NCI-H2171 (cell line): Measurements from ENCODE around the gene SYTL3.
"Not testable (repeated sequence)": the region's sequence is repeated elsewhere in the genome, so short reads cannot be mapped to it uniquely, and the experiment has no call there.

ENCODE experiments used
- DNase-seq: peaks from one replicate; lab custom pipeline; 2025; lab: John Stamatoyannopoulos, UW

Gene SYTL3

GRCh38 chr6:158621694-158622544 is 27.9 kb upstream of the SYTL3 start:
- no peak for DNase-seq

GRCh38 chr6:158622545-158623190 is 27.2 kb upstream of the SYTL3 start:
- no peak for DNase-seq

DNA sequence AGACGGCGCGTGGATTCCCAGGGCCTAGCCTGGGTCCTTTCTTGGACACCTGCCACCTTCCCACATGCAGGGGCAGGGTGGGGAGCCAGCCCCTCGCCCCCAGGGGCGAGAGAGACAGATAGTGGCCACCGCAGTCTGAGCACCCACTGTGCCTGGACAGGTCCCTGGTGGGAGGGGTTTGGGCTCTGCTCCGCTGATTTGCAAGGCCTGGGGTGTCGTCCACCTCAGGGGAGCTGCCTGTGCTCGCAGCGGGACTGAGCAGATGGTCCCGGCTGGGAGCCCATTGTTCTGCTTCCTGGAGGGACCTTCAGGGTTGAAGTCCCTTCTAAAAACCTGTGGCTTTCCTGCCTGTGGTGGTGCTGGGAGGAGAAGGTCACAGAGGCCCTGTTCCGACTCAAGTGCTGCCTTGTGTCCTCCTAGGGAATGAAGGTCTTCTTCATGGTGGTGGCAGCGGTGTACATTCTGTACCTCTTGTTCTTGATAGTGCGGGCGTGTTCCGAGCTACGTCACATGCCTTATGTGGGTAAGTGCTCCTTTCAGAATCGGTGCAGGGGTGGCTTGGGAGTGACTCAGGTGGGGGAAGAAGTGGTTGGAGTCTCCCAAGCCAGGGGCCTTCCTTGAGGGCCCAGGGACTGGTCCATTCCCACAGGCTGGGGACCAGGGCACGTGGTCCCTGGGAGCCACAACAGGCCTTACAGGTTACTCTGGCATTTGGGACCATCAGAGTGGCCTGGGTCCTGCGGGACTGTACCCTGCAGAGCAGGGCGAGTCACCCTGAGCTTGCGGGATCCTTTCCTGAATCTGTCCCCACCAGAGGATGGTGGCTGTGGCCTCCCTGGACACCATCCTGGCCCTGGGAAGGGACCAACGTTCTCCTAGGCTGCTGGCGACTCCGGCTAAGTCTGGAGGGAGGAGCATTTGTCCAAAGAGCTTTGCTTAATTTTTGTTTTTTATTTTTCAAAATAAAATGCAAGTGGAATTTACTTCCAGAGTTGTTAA is 24.9 kb upstream of the SYTL3 start:
- no peak for DNase-seq

DNA sequence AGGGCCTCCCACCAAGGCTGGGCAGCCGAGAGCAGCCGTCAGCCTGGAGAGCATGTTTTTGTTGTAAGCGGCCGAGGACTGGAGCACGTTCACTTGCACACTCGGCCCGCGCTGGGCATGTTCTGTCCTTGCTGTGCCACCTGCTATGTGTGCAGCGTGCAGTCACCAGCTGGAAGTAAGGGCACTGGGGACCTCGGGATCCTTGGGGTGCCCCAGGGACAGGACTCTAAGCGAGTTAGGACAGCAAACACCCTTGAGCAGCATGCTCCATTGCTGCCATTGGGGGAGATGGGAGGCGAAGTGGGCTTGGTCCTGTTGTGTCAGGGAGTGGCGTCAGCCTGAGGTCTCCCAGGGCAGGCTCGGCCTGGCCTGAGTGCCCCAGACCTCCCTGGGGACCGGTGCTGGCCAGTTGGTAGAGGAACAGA is 24.0 kb upstream of the SYTL3 start:
- no peak for DNase-seq

DNA sequence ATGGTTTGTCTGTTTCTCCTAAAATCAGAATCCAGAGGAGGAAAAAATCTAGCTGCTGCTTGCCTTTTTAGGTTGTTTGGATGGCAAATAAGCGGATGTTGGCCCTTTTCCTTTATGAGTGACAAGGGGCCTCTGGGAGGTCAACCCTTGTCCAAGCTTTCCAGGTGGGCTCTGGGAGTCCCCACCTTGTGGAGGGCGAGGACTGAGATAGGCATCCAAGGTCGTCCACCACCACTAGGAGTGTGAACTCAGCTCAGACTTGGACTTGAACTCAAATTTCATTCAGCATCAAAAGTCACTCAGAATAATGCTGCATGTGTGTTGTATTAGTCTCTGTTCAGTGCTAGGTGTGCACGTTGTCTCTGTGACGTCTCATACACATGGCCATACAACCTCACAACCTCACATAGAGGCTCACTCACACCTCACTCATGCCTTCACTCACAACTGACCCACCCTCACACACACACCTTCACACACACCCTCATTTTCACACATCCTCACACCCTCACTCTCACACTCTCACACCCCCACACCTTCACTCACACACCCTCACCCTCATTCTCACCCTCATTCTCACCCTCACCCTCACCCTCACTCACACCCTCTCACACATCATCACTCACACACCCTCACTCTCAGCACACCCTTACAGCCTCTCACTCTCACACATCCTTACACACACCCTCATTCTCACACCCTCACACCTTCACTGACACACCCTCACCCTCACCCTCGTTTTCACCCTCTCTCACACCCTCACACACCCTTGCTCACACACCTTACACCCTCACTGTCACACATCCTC is 23.3 kb upstream of the SYTL3 start:
- DNase-seq = no peak

DNA sequence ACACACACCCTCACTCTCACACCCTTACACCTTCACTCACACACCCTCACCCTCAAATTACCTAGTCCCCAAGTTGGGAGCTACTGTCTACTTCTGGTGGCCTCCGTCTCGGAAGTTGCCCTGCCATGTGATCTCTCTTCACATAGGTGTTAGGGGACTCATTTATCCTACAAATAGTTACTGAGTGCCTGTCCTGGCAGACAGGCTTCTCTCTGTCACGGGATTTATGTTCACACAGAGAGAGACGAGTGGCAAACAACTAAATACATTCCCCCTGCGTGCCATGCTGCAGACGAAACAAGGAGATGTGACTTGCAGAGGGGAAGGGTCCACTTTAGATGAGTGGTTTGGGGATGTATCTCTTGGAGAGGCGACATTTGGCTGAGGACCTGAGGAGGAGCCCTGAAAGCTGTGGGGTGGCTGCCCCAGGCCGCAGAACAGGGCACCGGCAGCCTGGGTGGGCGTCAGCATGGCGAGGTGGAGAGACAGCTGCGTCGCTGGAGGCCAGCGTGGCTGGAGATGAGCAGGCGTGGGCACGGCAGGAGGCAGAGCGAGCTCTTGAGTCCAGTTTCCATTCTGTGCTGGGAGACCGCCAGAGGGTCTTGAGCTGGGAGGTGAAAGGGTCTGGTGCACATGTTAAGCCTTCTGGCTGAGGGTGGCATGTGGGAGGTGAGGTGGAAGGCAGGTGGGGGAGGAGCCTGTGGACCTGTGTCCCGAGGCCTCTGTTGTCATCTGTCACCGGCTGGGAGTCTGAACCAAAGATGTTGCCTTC is 22.5 kb upstream of the SYTL3 start:
- no peak for DNase-seq

- DNase-seq = no peak
Observed at GRCh38 chr6:158627940-158628211, 22.0 kb upstream of the SYTL3 start.

DNA sequence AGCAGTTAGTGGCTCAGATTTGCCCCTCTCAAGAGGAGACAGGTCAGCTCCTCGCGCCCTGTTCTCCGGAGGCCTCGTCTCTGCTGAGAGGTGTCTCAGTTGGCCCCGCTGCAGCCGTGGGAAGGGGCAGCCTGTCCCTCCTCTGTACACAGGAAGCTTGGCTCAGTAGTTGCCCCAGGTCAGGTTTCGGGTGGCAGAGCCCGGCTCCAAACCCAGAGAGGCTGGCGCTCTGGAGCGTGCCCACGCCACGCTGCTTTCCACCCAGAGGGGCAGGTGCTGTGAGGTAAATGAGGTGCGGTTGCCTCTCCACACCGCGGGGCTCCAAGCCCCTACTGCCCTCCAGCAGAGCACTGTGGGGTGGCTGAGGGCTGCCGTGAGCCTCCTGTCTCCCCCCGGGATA is 21.3 kb upstream of the SYTL3 start:
- no peak for DNase-seq

- DNase-seq = no peak
Observed at GRCh38 chr6:158629367-158630221, 20.3 kb upstream of the SYTL3 start.

GRCh38 chr6:158630938-158631616 is 18.8 kb upstream of the SYTL3 start:
- DNase-seq = no peak

- DNase-seq = no peak
Observed at GRCh38 chr6:158631678-158632537, 17.9 kb upstream of the SYTL3 start.

GRCh38 chr6:158632538-158633119 is 17.2 kb upstream of the SYTL3 start:
- not testable (repeated sequence) for DNase-seq

DNA sequence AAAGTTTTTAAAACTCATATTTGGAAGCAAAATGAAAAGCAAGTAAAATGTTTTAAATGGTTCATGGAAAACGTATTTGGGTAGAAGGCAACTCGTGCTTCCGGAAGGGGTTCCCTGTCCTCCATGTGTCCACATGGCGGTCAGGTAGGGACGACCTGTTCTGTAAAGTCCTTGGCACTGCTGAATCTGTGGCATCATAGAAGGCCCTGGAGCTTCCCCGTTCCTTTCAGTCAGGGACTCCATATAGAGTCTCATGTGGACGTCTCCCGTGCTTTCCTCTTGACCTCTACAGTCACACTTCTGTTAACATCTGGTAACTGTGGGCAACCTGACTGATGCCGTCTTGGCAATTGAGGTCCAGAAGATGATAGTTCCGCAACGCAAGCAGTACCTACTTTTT is 16.7 kb upstream of the SYTL3 start:
- DNase-seq = no peak

GRCh38 chr6:158634695-158635426 is 15.0 kb upstream of the SYTL3 start:
- DNase-seq = no peak

DNA sequence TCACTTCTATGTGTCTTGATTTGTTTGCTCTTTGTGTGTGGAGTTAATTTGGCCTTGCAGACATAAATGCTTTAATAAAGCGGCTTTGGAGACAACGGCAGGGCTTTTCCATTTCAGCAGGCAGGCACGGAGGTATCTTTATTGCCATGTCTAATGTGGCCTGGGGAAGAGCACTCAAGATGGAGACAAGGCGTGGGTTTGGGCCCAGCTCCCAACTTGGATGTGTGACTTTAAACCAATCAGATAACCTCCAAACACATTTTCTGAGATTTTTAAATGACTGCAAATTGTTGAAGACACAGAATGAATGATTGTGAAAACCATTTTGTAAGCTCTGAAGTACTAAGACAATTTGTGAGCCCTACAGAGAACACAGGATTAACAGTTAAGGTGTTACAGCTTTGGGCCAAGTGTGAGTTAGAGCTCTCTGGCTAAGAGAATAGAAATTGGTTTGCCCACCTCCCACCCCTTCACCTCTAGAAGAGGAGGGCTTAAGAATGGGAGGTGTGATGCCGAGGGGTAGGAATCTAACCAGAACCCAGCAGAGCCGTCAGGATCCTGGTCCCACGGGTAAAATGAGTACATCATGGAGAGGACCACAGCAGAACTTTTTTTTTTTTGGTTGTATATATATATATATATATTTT is 14.3 kb upstream of the SYTL3 start:
- no peak for DNase-seq

GRCh38 chr6:158636778-158637177 is 13.1 kb upstream of the SYTL3 start:
- no peak for DNase-seq

DNA sequence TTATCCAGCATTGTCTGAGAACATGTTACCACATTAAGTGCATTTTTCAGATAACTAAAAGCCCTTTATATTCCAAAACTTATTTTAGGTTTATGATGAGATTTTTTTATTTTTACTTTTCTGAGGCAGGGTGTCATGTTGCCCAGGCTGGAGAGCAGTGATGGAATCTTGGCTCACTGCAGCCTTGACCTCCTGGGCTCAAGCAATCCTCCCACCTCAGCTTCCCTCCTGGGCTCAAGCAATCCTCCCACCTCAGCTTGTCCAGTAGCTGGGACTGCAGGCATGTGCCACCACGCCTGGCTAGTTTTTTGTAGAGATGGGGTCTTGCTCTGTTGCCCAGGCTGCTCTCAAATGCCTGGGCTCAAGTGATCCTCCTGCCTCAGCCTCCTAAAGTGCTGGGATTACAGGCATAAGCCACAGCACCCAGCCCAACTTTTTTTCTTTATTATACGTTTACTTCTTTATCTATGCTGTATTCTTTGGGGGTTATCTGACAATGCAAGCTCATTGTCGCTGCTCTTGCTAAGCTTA is 11.5 kb upstream of the SYTL3 start:
- DNase-seq = no peak
